HepG2 (cell line): ENCODE results near the gene CNTN5. TPM values are rescaled to one million over a fixed set of nuclear protein-coding genes. Genes with fewer than 3 reads are reported as not detected.

Experiments used
- ATAC-seq: fragments of 200-7000 bp; cut with Tn5 transposase; 3 replicates; pipeline ENCODE4 v1.9.1; 2020; ENCODE audit warnings: mild to moderate bottlenecking, moderate library complexity
- BruUV-seq: library from RNA; stranded (reverse); fragments of 400-500 nt; replicated peaks from 2 replicates; lab custom pipeline; 2021; lab: Mats Ljungman, UMichigan
- CTCF ChIA-PET: fragments of 300-600 bp; formaldehyde crosslinking; extraction: SDS; loops from one replicate; lab custom pipeline; 2021; ENCODE audit warnings: low total read pairs, inconsistent platforms, low intra/inter-chr PET ratio; lab: Yijun Ruan, JAX
- POLR2A ChIA-PET: fragments of 350-600 bp; sonication (Branson Sonifier 250); formaldehyde crosslinking; loops from one replicate; lab custom pipeline; 2020; ENCODE audit warnings: antibody characterized with exemption, inconsistent platforms; lab: Yijun Ruan, JAX
- DNase-seq: peaks from one replicate; pipeline ENCODE4 v3.0.0-alpha.2; 2015; ENCODE audit warnings: low spot score
- FAIRE-seq: peaks from 3 replicates; lab custom pipeline; 2011; peaks lifted over from hg19 to GRCh38; lab: Jason Lieb, UNC
- H2AFZ ChIP-seq: one replicate; pipeline ENCODE4 v1.6.1; 2011; ENCODE audit warnings: low read length, inconsistent platforms
- H3K27ac ChIP-seq: fragments of 300-600 bp; 3 replicates; pipeline ENCODE4 v1.8.0; 2011; ENCODE audit warnings: mixed run types, mild to moderate bottlenecking, mixed read lengths, low read length, inconsistent platforms; ENCODE audit not compliant: insufficient read depth; ENCODE audit errors: extremely low read length
- H3K27me3 ChIP-seq, 2 experiments: fragments of 200-600 bp in 1 of 2; 2 replicates in 1 of 2; 3 replicates in 1 of 2; pipeline versions ENCODE4 v1.6.0 to v1.8.0; 2011; ENCODE audit warnings: low read length in 2 of 2, mild to moderate bottlenecking in 2 of 2, moderate library complexity in 2 of 2, inconsistent platforms in 1 of 2; ENCODE audit not compliant: insufficient read depth in 2 of 2, control insufficient read depth in 1 of 2
- H3K36me3 ChIP-seq, 2 experiments: fragments of 200-600 bp in 1 of 2; replicated peaks in 1 of 2; 2 replicates in 1 of 2; 3 replicates in 1 of 2; pipeline versions ENCODE4 v1.5.1 to v1.8.0; 2011; ENCODE audit warnings: low read length in 2 of 2, inconsistent platforms in 1 of 2; ENCODE audit not compliant: insufficient read depth in 2 of 2, control insufficient read depth in 1 of 2
- H3K4me1 ChIP-seq: 2 replicates; pipeline ENCODE4 v1.5.1; 2012; ENCODE audit warnings: low read length, inconsistent platforms; ENCODE audit not compliant: insufficient read depth
- H3K4me2 ChIP-seq: 2 replicates; pipeline ENCODE4 v1.6.0; 2011; ENCODE audit warnings: low read depth, low read length, inconsistent platforms
- H3K4me3 ChIP-seq, 3 experiments: fragments of 200-600 bp in 1 of 3; sonication (generic), shearing (Covaris generic) in 1 of 3; replicated peaks in 1 of 3; 2 replicates each; pipeline ENCODE4 v1.5.1; 2011 to 2016; ENCODE audit warnings: low read length in 3 of 3, inconsistent platforms in 2 of 3, low read depth in 2 of 3, mild to moderate bottlenecking in 2 of 3, control low read depth in 1 of 3, mixed read lengths in 1 of 3; ENCODE audit not compliant: insufficient read depth in 1 of 3
- H3K79me2 ChIP-seq: one replicate; pipeline ENCODE4 v1.6.1; 2011; ENCODE audit warnings: low read length, inconsistent platforms; ENCODE audit not compliant: insufficient read depth
- H3K9ac ChIP-seq: 2 replicates; pipeline ENCODE4 v1.6.0; 2011; ENCODE audit warnings: mild to moderate bottlenecking, low read depth, low read length, inconsistent platforms; ENCODE audit not compliant: insufficient read depth
- H3K9me3 ChIP-seq: 2 replicates; pipeline ENCODE4 v1.5.1; 2012; ENCODE audit warnings: mild to moderate bottlenecking, low read length
- H4K20me1 ChIP-seq: 2 replicates; pipeline ENCODE4 v1.6.0; 2011; ENCODE audit warnings: inconsistent platforms, mild to moderate bottlenecking, low read length, moderate library complexity; ENCODE audit not compliant: insufficient read depth
- EEA1 ChIP-seq: sonication (generic); formaldehyde crosslinking; IDR thresholded peaks from 2 replicates; pipeline ENCODE4 v1.5.1; 2020; ENCODE audit warnings: mild to moderate bottlenecking, missing genetic modification reagents, borderline replicate concordance
- KLF16 ChIP-seq, 2 experiments: sonication (generic) in 1 of 2; formaldehyde crosslinking in 1 of 2; IDR thresholded peaks; 2 replicates each; pipeline versions ENCODE4 v1.6.1 to v1.8.0; 2016 to 2023; ENCODE audit warnings: missing genetic modification reagents in 2 of 2, missing compliant biosample characterization in 1 of 2
- MED1 ChIP-seq: sonication (generic); formaldehyde crosslinking; IDR thresholded peaks from 2 replicates; pipeline ENCODE4 v1.4.0; 2020; ENCODE audit warnings: missing genetic modification reagents
- SMC3 ChIP-seq: IDR thresholded peaks from 2 replicates; pipeline ENCODE4 v1.6.1; 2011; ENCODE audit warnings: low read length, improper control_type of control experiment
- ZFY ChIP-seq: sonication (generic); formaldehyde crosslinking; IDR thresholded peaks from 2 replicates; pipeline ENCODE4 v1.4.0; 2020; ENCODE audit warnings: missing genetic modification reagents
- ZNF503 ChIP-seq: sonication (generic); formaldehyde crosslinking; IDR thresholded peaks from 2 replicates; pipeline ENCODE4 v1.4.0; 2020; ENCODE audit warnings: missing genetic modification reagents
- ZNF766 ChIP-seq: sonication (generic); formaldehyde crosslinking; IDR thresholded peaks from 2 replicates; pipeline ENCODE4 v1.5.0; 2020; ENCODE audit warnings: missing genetic modification reagents, borderline replicate concordance
- ZNF878 ChIP-seq: sonication (generic); formaldehyde crosslinking; IDR thresholded peaks from 2 replicates; pipeline ENCODE4 v1.8.1; 2023; ENCODE audit warnings: mild to moderate bottlenecking, missing genetic modification reagents, moderate library complexity
- ZSCAN25 ChIP-seq: sonication (generic); formaldehyde crosslinking; IDR thresholded peaks from 2 replicates; pipeline ENCODE4 v1.8.0; 2022; ENCODE audit warnings: mild to moderate bottlenecking, missing genetic modification reagents
- WGBS: methylation state at CpG from one replicate; pipeline ENCODE4 v1.1.6; 2017; ENCODE audit warnings: low lambda C conversion rate; 5-methylcytosine and 5-hydroxymethylcytosine counted together
- in situ Hi-C: cut with HindIII; loops from 2 replicates; pipeline ENCODE4 v1.10.0; 2017; ENCODE audit warnings: low pct_unique_long_range_greater_than_20kb; ENCODE audit not compliant: extremely low pct_ligation_motif_present
- intact Hi-C: fragments of 100-400 bp; cut with micrococcal nuclease; formaldehyde crosslinking; loops from one replicate; pipeline ENCODE4 v1.10.0; 2022; ENCODE audit not compliant: unreplicated experiment
- polyA plus RNA-seq, 8 experiments: library from polyadenylated mRNA; depleted of rRNA in 3 of 8; stranded (reverse) in 7 of 8; unstranded in 1 of 8; fragments of >200 nt; fragmentation: Illumina TruSeq in 4 of 8; extraction: Trizol in 4 of 8; gene quantifications; 2 replicates each; pipeline versions ENCODE4 v1.2.1 to v1.2.3, GENCODE V29; 2011 to 2016; ENCODE audit warnings: low read depth in 4 of 8, missing spikeins in 1 of 8, mixed read lengths in 1 of 8; ENCODE audit not compliant: insufficient read depth in 1 of 8
- total RNA-seq, 5 experiments: library from RNA; depleted of rRNA; stranded (reverse); fragments of >200 nt; fragmentation: Illumina TruSeq; extraction: Trizol; gene quantifications; 2 replicates each; pipeline ENCODE4 v1.2.3, GENCODE V29; 2016; ENCODE audit warnings: low read depth in 1 of 5

CNTN5 gene
- total and polyA plus RNA-seq, 2 of the 13 experiments (the other 11 are each of a cell fraction or from before 2014, with no cell fraction given), result not detected

DNA sequence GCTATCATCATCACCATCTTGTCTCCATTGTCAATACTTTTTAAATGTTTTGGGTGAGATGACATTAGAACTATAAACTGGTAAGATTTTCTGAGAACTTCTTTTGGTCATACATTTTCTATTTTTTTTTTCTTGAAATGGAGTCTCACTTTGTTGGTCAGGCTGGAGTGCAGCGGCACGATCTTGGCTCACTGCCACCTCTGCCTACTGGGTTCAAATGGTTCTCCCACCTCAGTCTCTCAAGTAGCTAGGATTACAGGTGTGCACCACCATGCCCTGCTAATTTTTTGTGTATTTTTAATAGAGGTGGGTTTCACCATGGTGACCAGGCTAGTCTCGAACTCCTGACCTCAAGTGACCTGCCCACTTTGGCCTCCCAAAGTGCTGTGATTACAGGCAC lies 880.4 kb downstream of the CNTN5 start:
- POLR2A ChIA-PET, result no interaction called here
- Histone ChIP-seq H3K27me3 (no peaks in the 10 kb centered on the region), H3K36me3 (no peaks in the 10 kb centered on the region), H3K9me3 (peaks cover 8% of the 10 kb centered on the region), H3K4me2 (no peak overlapping the region), H3K4me3 (no peak overlapping the region)
- FAIRE-seq, result no peak
- CTCF ChIA-PET, result no interaction called here
- no peak for TF ChIP-seq EEA1 (CRISPR knock-in tag)
- no peak for TF ChIP-seq SMC3
- TF ChIP-seq ZNF503 (CRISPR knock-in tag), result no peak
- TF ChIP-seq ZNF766, result no peak
- no peak for TF ChIP-seq MED1 (CRISPR knock-in tag)
- TF ChIP-seq ZNF878 (CRISPR knock-in tag), result no peak
- TF ChIP-seq ZSCAN25, result no peak
- TF ChIP-seq KLF16 (CRISPR knock-in tag; IDR thresholded peaks at IDR 0.05), result no peak
- TF ChIP-seq ZFY (CRISPR knock-in tag), result no peak
- TF ChIP-seq, all 625 proteins: peak for 0
- in situ Hi-C loops (no loop called here), intact Hi-C loops (no loop called here)
- BruUV-seq, result no TSS peak
- H3K4me1 ChIP-seq, result no peaks in the 10 kb centered on the region
- no peak overlapping the region for H3K9ac ChIP-seq
- 20% methylated on average over 3 of the region's 3 CpGs for WGBS
- no peaks in the 10 kb centered on the region for H3K79me2 ChIP-seq
- H3K27ac ChIP-seq, result no peak overlapping the region
- no peak for DNase-seq
- no peak for ATAC-seq
- H4K20me1 ChIP-seq, result no peaks in the 10 kb centered on the region
- no peak overlapping the region for H2AFZ ChIP-seq
